SIG-M5 (cell line): ENCODE results near the gene SOWAHB.

Experiments used
- DNase-seq: peaks from one replicate; lab custom pipeline; 2025; lab: John Stamatoyannopoulos, UW

Gene SOWAHB, protein sequence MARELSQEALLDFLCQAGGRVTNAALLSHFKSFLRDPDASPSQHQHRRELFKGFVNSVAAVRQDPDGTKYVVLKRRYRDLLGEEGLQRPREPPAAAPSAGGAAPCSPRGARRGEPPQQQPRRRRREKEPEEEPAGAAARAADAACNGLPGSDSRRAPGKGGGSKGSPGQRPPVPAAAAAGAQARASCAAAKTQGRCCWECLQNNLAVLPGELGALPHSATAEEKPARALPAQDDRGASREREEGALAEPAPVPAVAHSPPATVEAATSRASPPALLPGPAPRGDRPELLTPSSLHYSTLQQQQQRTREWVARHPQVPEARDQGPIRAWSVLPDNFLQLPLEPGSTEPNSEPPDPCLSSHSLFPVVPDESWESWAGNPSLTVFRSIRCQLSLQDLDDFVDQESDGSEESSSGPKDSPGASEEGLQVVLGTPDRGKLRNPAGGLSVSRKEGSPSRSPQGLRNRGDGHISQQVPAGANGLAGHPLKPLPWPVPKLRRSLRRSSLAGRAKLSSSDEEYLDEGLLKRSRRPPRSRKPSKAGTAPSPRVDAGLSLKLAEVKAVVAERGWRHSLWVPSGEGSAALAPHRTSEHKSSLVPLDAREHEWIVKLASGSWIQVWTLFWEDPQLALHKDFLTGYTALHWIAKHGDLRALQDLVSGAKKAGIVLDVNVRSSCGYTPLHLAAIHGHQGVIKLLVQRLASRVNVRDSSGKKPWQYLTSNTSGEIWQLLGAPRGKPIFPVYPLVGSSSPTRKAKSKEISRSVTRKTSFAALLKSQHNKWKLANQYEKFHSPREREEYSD

DNA sequence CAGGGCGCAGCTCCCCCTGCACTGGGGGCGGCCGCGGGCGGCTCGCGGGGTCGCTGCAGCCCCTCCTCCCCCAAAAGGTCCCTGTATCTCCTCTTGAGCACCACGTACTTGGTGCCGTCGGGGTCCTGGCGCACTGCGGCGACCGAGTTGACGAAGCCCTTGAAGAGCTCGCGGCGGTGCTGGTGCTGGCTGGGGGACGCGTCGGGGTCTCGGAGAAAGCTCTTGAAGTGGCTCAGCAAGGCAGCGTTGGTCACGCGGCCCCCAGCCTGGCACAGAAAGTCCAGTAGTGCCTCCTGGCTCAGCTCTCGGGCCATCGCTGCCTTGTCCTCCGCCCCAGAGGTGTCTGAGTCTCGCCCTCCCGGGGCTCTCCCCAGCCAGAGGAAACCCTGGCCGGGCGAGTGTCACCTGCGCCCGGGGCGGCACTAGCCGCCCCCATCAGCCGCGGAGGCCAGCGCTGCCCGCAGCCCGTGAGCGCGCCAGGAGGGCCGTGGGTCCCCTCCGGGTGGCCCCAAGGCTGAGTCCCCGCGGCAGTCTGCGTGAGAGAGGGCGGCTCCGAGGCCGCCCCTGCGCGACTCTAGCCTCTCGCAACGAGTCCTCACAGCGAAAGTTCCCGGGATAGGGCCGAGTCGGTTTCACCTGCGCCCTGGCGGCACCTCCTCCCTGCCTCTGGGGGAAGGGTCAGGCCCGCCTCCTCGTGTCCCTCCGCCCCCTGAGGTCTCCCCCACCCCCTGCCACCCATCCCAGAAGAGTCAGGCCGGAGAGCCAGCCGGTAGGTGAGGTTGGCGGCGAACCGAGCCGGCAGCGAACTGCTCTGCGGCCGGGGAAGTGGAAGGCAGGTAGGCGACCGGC lies at the start of gene SOWAHB:
TSS of gene SOWAHB (minus strand) at position 609 of the 849 bp plus-strand sequence. CDS start at position 314, 295 bp downstream.
- no peak for DNase-seq

DNA sequence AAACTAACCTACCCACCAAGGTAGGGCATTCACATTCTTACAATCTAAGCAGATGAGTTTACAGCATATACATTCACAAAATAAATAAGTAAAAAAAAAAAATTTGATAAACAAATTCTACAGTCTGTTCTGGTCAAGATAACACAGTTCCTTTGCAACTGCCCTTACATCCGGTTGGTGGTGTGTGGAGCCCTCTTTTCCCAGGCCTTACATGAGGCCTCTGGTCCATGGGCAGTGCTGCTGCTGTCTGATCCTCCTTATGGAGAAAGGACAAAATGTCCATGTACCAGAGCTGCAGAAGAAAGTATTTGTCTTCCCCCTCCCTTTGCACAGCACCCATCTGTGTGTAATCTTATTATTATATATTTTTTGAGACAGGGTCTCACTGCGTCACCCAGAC lies 49.4 kb upstream of the SOWAHB start:
- no peak for DNase-seq

DNA sequence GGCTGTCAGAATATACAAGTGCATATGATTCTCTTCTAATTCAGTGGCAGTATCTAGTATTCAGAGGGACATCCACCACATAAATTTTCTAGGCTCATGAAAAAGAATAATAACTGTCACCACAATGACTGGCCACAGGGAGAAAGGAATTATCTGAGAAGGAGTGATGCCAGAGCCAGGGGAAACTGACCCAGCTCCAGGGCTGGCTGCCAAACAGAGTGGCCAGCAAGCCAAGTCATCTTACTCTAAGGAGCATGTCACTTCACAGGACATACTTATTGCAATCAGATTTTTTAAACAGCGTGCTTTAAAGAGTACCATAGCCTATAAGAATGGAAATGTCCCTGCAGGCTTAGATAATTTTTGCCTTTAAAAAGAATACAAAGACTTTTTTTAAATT lies 45.8 kb upstream of the SOWAHB start:
- no peak for DNase-seq

DNA sequence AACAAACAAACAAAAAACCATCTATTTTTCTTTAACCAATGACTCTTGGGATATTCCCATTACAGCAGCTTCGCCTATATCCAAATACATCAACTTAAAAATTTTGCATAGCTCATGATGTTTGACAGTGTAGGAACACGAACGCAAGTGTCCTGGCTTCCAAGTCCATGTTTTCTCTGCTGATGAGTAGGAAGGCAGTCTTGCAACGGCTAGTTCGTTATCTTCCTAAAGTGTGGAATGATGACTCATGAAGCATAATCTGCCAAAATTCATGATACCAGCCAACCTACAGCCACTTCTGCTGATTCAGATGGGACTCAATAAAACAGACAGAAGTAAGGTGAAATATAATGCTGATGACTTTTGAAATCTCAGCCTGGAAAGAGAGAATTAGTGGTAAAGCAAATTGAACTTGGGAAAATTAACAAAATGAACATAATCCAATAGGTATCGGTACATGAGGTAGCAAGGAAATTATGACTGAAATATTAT lies 45.2 kb upstream of the SOWAHB start:
- no peak for DNase-seq

DNA sequence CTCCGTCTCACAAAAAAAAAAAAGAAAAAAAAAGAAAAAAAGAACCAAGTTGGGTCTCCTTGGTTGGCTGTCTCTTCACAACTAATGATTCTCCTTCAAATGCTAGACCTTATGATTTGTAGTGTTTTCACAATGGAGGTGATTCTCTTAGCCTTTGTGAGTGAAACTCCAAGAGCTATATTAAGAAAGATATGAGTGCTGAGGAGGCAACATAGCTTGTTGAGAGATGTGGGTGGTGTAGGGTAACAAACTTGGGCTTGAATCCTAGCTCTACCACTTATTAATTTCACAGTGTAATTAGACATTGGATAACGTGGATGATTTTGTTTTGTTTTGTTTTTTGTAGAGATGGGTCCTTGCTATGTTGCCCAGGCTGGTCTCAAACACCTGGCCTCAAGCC lies 41.2 kb upstream of the SOWAHB start:
- no peak for DNase-seq

DNA sequence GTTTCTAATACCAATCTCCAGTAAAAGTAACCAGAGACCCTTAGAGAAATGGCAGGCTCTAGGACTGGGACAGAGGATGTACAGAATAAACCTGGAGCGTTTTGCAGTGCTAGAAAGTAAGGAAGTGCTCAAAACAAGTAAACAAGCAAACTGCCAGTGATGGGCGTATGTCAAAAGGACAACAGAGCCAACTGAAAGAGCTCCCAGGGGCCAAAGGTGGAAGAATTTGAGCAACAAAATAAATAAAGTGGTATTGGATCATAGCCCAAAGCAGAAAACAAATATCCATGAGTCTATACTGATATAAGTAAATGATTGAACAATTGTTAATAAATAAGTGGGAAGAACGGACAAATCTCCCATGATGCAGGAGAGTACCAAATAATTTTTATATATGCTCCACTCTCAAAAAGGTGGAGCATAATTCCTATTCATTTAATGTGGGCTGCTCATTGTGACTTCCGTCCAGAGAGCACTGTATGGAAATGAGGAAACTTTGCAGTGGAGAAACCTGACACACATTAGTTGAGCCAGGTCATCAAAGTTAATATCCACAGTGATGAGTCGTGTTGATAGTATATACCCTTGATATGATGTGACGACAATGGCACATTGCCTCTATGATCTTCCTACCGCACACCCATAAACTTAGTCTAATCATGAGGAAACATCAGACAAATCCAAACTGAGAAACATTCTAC lies 33.8 kb upstream of the SOWAHB start:
- no peak for DNase-seq

DNA sequence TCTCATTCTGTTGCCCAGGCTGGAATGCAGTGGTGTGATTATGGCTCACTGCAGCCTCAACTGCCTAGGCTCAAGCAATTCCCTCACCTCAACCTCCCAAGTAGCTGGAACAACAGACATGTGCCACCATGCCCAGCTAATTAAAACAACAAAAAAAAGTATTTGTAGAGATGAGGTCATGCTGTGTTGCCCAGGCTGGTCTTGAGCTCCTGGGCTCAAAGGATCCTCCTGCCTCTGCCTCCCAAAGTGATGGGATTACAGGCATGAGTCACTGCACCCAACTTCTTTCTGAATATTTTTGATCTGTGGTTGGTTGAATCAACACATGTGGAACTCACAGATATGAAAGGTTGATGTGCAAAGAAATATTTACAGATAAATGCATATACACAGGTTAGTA lies 33.1 kb upstream of the SOWAHB start:
- DNase-seq, result no peak

DNA sequence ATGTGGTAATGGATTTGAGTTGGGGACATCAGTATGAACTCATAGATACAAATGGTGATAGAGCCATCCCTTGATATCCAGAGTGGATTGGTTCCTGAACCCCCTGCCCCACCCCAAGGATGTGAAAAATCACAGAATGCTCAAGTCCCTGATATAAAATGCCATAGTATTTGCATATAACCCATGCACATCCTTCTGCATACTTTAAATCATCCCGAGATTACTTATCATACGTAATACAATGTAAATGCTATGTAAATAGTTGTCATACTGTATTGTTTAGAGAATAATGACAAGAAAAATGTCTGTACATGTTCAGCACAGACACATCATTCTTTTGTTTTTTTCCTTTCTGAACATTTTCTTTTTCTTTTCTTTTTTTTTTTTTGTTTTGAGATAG lies 32.7 kb upstream of the SOWAHB start:
- DNase-seq, result no peak

DNA sequence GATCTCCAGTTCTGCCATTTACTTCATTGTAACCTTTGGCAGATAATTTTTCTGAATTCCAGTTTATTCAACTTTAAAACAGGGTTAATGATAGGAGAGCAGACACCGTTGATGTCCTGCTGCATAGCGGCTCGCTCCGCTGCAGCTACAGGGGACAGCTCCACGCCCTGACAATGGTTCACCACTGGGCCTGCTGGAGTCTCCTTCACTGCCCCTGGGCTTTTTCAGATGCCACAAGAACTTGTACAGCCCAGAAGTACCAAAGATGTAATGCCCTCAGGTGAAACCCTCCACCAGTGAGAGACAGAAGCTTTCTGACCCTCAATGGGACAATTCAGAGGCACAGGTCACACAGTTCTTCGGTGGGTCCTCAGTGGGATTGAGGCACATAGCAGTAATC lies 28.9 kb upstream of the SOWAHB start:
- no peak for DNase-seq

DNA sequence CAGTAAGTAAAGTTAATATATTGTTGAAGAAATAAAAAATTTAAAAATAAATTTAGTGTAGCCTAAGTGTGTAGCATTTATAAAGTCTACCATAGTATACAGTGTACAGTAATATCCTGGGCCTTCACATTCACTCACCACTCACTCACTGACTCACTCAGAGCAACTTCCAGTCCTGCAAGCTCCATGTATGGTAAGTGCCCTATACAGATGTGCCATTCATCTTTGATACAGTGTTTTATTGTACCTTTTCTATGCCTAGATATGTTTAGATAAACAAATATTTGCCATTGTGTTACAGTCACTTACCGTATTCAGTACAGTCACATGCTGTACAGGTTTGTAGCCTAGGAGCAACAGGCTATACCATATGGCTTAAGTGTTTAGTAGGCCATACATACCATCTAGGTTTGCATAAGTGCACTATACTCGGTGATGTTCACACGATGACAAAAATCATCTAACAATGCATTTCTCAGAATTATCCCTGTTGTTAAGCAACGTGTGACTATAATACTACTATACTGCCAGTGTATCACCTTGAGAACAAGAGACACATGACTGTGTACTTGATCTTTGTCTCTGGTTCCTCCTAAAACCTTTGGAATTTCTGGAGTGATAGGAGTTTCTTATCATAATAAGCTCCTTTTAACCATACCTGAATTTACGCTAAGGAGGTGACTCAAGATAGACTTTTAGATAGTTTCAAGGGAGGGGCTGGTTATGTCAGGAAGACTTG lies 25.8 kb upstream of the SOWAHB start:
- no peak for DNase-seq

DNA sequence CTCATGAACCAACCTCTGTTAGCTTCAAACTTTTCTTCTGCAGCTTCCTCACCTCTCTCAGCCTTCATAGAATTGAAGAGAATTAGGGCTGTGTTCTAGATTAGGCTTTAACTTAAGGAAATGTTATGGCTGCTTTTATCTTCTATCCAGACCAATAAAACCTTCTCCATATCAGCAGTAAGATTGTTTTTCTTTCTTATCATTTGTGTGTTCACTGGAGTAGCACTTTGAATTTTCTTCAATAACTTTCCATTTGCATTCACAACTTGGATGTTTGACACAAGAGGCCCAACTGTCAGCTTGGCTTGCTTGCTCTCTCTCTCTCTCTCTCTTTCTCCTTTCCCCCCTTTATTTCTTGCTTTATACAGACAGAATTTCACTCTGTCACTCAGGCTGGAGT lies 22.8 kb upstream of the SOWAHB start:
- no peak for DNase-seq

DNA sequence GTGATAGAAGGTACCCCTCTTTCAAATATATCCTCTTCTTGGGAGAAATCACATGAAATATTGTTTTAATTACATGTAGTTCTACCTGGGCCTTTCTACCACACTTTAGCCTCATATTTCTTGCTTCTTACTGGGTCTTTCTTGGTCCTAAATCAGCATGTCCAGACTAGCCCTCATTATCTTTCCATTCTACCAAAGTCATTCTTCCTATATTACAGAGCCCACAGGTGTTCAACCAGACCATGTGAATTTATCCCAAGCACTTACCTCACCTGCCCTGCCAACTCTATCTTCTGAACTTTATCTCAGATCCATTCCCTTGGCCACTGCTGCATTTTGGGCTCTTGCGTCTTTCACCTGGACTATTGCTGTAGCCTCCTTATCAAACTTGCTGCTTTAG lies 11.8 kb upstream of the SOWAHB start:
- no peak for DNase-seq

DNA sequence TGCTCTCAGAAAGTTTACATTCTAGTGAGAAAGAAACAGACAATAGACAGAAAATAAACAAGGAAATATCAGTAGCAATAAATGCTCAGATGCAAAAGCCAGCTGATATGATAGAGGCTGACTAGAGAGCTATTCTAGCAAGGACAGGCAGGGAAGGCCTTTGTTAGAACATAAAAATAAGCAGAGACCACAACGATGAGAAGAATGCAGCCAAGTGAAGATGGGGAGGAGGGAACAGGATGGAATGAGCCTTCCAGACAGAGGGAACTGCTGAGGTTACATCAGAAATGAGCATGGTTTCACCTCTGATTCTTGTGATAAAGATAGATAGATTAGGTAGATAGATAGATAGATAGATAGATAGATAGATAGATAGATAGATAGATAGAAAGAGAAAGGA lies 7.6 kb upstream of the SOWAHB start:
- no peak for DNase-seq

DNA sequence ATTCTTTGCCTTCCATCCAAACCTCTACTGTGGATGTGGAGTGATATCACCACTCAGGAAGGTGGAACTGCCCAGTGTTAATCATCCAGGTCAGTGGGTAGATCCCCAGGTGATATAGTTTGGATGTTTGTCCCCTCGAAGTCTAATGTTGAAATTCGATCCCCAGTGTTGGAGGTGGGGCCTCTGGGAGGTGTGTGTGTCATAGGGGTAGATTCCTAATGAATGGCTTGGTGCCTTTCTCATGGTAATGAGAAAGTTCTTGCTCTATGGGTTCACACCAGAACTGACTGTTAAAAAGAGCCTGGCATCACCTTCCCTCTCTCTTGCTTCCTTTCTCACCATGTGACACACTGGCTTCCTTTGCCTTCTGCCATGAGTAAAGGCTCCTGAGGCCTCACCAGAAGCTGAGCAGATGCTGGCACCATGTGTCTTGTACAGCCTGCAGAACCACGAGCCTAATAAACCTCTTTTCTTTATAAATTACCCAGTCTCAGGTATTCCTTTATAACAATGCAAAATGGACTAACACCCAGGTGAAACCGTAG lies 6.8 kb upstream of the SOWAHB start:
- DNase-seq, result no peak

DNA sequence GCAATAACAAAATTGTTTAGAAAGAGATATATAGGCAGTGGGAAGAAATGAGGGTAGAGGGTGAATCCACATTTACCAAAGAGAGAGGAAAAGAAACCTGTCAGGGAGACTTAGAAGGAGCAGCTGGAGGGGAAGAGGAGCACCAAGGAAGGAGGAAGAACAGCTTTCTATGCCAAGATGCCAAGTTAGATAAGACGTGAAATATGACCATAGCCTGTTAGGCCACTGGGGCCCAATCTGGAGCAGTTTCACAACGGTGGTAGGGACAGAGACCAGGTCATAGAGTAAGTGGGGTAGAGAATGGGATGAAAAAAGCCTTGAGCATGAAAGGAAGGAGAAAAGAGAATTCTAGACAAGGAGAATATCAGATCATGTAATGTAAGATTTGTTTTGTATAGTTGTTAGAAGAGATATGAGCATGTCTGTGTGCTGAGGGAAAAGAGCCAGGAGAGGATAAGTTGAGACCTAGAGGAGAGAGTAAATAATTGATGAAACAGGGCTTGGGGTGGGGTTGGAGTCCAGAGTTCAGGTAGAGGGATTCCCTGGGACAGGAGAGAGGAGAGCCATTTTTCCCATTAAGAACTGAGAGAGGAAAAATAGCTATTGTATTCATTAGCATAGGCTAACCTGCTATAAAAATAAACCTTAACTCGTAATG lies 4.4 kb upstream of the SOWAHB start:
- DNase-seq, result no peak

DNA sequence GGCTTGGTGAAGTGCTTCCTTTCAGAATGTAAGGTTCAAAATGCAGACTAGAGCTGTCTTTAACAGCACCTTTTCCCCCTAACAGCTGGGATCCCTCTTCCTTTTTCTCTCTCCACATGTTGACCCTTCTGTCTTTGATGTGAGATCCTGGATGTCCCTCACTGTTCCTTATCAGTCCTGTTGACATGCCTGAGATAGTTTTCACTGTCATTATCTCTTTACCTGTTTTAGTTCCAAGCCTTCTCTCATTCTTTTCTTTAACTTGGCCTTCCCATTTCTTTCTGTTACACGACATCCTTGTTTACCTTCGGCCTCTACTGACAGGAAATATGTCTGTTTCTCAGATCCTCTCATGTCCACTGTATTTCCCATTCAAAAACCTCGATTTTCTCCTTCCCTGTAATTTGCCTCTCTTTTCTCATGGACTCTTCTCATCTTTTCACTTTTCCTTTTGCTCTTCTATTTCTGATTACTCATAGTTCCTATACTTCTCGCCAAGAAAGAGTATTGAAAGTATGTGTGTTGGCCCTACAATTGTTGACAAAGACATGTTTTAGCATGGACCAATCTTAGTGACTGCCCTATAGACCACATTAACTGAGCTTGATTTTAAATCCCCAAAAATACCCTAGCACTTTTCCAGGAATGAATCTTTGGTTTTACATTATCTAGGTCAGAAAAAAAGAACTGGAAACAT lies 1.2 kb upstream of the SOWAHB start:
- DNase-seq, result no peak

DNA sequence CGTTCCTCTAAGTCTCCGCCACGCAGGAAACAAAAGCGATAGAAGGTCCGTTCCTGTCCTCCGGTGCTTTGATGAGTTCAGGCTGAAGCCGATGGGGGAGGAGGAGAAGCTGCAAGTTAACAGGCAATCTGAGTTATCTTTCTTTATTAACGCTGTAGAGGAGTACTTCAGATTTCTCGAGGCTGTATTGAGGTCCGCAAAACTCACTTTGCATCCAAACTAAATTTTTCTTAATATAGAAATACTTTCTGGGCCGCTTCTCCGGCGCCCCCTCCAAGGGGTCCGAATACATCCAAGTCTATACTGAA lies 395 bp upstream of the SOWAHB start:
- no peak for DNase-seq

DNA sequence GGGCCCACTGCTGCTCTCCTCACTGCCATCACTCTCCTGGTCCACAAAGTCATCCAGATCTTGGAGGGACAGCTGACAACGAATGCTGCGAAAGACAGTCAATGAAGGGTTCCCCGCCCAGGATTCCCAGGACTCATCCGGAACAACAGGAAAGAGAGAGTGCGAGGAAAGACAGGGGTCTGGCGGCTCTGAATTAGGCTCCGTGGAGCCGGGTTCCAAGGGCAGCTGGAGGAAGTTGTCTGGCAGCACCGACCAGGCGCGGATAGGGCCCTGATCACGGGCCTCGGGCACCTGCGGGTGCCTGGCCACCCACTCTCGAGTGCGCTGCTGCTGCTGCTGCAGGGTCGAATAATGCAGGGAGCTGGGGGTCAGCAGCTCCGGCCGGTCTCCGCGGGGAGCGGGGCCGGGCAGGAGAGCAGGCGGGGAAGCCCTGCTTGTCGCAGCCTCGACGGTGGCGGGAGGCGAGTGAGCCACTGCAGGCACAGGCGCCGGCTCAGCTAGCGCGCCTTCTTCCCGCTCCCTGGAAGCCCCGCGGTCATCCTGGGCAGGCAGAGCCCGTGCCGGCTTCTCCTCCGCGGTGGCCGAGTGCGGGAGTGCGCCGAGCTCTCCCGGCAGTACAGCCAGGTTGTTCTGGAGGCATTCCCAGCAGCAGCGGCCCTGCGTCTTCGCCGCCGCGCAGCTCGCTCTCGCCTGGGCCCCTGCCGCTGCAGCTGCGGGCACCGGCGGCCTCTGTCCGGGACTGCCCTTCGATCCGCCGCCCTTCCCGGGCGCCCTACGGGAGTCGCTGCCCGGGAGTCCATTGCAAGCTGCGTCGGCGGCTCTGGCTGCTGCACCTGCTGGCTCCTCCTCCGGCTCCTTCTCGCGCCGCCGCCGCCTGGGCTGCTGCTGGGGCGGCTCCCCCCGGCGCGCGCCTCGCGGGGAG lies 1.1 kb downstream of the SOWAHB start:
- no peak for DNase-seq

DNA sequence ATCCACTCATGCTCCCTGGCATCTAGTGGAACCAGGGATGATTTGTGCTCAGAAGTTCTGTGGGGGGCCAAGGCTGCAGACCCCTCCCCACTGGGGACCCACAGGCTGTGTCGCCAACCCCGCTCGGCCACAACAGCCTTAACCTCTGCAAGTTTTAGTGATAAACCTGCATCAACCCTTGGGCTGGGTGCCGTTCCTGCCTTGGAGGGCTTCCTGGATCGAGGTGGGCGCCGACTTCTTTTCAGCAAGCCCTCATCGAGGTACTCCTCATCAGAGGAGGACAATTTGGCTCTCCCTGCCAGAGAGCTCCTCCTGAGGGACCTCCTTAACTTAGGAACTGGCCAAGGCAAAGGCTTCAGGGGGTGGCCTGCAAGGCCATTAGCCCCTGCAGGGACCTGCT lies 1.9 kb downstream of the SOWAHB start:
- DNase-seq, result no peak
